ENCODE measurements around the gene OCA2.

The OCA2 gene

DNA sequence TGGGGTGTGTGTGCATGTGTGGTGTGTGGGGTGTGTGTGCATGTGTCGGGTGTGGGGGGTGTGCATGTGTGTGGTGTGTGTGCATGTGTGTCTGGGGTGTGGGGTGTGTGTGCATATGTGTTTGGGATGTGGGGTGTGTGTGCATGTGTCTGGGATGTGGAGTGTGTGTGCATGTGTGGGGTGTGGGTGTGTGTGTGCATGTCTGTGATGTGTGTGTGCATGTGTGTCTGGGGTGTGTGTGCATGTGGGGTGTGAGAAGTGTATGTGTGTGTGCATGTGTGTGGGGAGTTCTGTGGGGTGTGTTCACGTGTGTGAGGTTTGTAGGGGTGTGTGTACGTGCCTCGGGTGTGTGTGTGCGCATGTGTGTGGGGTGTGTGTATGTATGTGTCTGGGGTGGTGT, 6.7 kb upstream of the OCA2 start:
- Histone ChIP-seq H3K4me1 (ENCODE audit: control insufficient read depth, insufficient read depth, low read length, poor library complexity, severe bottlenecking) (no peaks in the 10 kb centered on the region), H3K27ac (ENCODE audit: insufficient read depth, low read length, poor library complexity, severe bottlenecking) (no peak overlapping the region), H3K27me3 (replicated peaks; ENCODE audit: control insufficient read depth, insufficient read depth, low read length, poor library complexity, severe bottlenecking) (no peaks in the 10 kb centered on the region), H3K9me3 (ENCODE audit: control insufficient read depth, low read length) (no peaks in the 10 kb centered on the region), H3K4me3 (ENCODE audit: insufficient read depth, low read depth, low read length, poor library complexity, severe bottlenecking) (no peak overlapping the region), H3K36me3 (ENCODE audit: control insufficient read depth, insufficient read depth, low read length) (no peaks in the 10 kb centered on the region)
- DNase-seq, result no peak

GRCh38 chr15:28105224-28105791, 6.2 kb upstream of the OCA2 start:
- Histone ChIP-seq H3K36me3 (ENCODE audit: control insufficient read depth, insufficient read depth, low read length) (no peaks in the 10 kb centered on the region), H3K27ac (ENCODE audit: insufficient read depth, low read length, poor library complexity, severe bottlenecking) (no peak overlapping the region), H3K4me1 (ENCODE audit: control insufficient read depth, insufficient read depth, low read length, poor library complexity, severe bottlenecking) (no peaks in the 10 kb centered on the region), H3K9me3 (ENCODE audit: control insufficient read depth, low read length) (no peaks in the 10 kb centered on the region), H3K4me3 (ENCODE audit: insufficient read depth, low read depth, low read length, poor library complexity, severe bottlenecking) (no peak overlapping the region), H3K27me3 (replicated peaks; ENCODE audit: control insufficient read depth, insufficient read depth, low read length, poor library complexity, severe bottlenecking) (no peaks in the 10 kb centered on the region)
- DNase-seq, result no peak

- H3K27ac ChIP-seq (ENCODE audit: insufficient read depth, low read length, poor library complexity, severe bottlenecking), result no peak overlapping the region
- no peaks in the 10 kb centered on the region for H3K9me3 ChIP-seq (ENCODE audit: control insufficient read depth, low read length)
- no peak for DNase-seq
- no peak overlapping the region for H3K4me3 ChIP-seq (ENCODE audit: insufficient read depth, low read depth, low read length, poor library complexity, severe bottlenecking)
- no peaks in the 10 kb centered on the region for H3K27me3 ChIP-seq (replicated peaks; ENCODE audit: control insufficient read depth, insufficient read depth, low read length, poor library complexity, severe bottlenecking)
- peaks cover 3% of the 10 kb centered on the region for H3K4me1 ChIP-seq (ENCODE audit: control insufficient read depth, insufficient read depth, low read length, poor library complexity, severe bottlenecking)
- H3K36me3 ChIP-seq (ENCODE audit: control insufficient read depth, insufficient read depth, low read length), result no peaks in the 10 kb centered on the region
Observed at GRCh38 chr15:28104326-28104725, 5.2 kb upstream of the OCA2 start.

DNA sequence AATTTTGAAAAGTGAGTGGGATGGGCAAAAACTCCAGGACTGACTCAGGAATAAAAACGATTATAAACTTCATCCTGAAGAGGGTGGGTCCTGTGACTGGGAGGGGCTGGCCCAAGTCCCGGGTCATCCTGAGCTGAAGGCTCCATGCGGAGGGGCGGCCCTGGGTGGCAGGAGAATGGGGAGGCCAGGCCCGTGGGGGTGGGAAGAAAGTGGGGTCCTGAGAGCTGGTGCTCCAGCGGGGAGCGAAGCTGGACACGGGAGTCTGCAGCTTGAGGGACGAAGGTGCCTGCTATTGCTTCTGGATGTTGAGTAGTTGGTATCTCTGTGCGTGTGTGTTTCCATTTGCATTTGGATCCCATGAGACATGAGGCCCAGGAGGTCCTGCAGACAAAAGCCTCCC, 4.7 kb upstream of the OCA2 start:
- Histone ChIP-seq H3K4me3 (ENCODE audit: insufficient read depth, low read depth, low read length, poor library complexity, severe bottlenecking) (no peak overlapping the region), H3K27me3 (replicated peaks; ENCODE audit: control insufficient read depth, insufficient read depth, low read length, poor library complexity, severe bottlenecking) (no peaks in the 10 kb centered on the region), H3K9me3 (ENCODE audit: control insufficient read depth, low read length) (no peaks in the 10 kb centered on the region), H3K27ac (ENCODE audit: insufficient read depth, low read length, poor library complexity, severe bottlenecking) (no peak overlapping the region), H3K4me1 (ENCODE audit: control insufficient read depth, insufficient read depth, low read length, poor library complexity, severe bottlenecking) (peaks cover 8% of the 10 kb centered on the region), H3K36me3 (ENCODE audit: control insufficient read depth, insufficient read depth, low read length) (no peaks in the 10 kb centered on the region)
- DNase-seq, result no peak

DNA sequence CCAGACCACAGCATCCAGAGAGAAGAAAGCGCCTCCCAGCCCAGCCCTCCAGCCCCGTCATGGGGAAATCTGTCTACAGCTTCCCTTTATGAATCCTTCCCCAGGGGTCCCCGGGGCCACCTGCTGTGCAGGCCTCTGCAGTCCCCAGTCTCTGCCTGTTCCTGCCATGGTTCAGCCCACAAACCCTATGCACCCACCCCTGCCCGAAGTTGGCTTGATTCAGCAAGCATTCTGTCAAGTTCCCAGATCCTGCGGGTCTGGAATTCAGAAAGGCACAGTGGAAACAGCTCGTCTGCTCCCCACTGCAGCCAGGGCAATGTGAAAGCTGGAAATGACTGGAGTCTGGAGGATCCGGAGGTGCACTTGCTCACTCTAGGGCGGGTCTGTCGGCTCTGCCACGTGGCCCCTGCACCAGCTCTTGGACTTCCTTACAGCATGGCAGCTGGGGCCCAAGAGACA, 2.9 kb upstream of the OCA2 start:
- H3K27me3 ChIP-seq (replicated peaks; ENCODE audit: control insufficient read depth, insufficient read depth, low read length, poor library complexity, severe bottlenecking), result peaks cover 10% of the 10 kb centered on the region
- no peak overlapping the region for H3K4me3 ChIP-seq (ENCODE audit: insufficient read depth, low read depth, low read length, poor library complexity, severe bottlenecking)
- H3K9me3 ChIP-seq (ENCODE audit: control insufficient read depth, low read length), result no peaks in the 10 kb centered on the region
- H3K4me1 ChIP-seq (ENCODE audit: control insufficient read depth, insufficient read depth, low read length, poor library complexity, severe bottlenecking), result peaks cover 16% of the 10 kb centered on the region
- DNase-seq, result no peak
- no peak overlapping the region for H3K27ac ChIP-seq (ENCODE audit: insufficient read depth, low read length, poor library complexity, severe bottlenecking)
- H3K36me3 ChIP-seq (ENCODE audit: control insufficient read depth, insufficient read depth, low read length), result no peaks in the 10 kb centered on the region

DNA sequence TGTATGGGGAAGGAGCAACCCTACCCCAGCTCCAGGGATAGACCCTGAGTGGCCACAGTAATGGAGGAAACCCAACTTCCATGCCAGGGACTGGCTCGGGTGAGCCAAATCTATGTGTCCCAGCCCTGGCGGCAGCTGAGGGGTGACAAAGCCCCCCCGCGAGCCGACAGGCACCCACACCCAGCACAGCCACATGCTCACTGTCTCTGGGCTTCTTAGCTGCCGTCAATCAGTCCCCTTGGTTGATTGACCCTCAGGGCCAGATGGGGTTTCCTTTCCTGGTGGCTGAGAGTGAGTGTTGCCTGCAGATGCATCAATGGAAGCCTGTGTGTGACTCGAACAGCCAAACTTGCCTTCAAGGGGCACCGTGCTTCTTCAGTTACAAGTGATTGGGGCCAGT, 2.1 kb upstream of the OCA2 start:
- no peaks in the 10 kb centered on the region for H3K36me3 ChIP-seq (ENCODE audit: control insufficient read depth, insufficient read depth, low read length)
- H3K27me3 ChIP-seq (replicated peaks; ENCODE audit: control insufficient read depth, insufficient read depth, low read length, poor library complexity, severe bottlenecking), result peaks cover 18% of the 10 kb centered on the region
- H3K9me3 ChIP-seq (ENCODE audit: control insufficient read depth, low read length), result no peaks in the 10 kb centered on the region
- no peak overlapping the region for H3K27ac ChIP-seq (ENCODE audit: insufficient read depth, low read length, poor library complexity, severe bottlenecking)
- peaks cover 22% of the 10 kb centered on the region for H3K4me1 ChIP-seq (ENCODE audit: control insufficient read depth, insufficient read depth, low read length, poor library complexity, severe bottlenecking)
- H3K4me3 ChIP-seq (ENCODE audit: insufficient read depth, low read depth, low read length, poor library complexity, severe bottlenecking), result no peak overlapping the region
- no peak for DNase-seq

DNA sequence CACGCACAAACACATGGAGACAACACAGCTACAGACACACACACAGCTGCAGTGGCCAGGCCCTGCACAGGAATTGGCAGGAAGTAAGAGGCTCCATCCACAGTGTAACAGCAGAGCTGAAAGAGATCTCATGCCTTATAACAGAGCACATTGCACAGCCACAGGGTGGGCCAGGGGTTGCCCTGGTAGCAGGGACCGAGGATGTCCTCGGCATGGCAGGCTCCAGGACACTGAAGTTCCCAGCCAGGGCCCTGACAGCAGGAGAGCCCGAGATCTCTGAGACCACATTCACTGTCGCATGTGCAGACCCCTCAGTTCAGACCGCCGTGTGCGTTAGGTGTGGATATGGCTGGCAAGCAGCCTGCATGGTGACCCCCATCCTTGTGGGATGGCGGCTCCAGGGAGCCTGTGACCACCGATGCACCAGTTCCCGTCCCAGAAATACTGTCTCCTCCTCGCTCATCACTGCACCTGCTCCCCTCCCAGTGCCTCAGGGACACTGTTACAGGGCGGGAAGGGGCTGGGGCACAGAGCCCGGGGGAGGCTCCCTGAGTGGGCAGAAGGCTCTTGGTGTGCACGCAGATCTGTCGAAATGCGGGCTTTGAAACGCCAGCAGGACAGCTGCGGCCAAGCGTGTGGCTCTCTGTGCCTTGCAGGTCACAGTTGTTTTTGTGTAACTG, 1.5 kb upstream of the OCA2 start:
- Histone ChIP-seq H3K4me1 (ENCODE audit: control insufficient read depth, insufficient read depth, low read length, poor library complexity, severe bottlenecking) (peaks cover 26% of the 10 kb centered on the region), H3K4me3 (ENCODE audit: insufficient read depth, low read depth, low read length, poor library complexity, severe bottlenecking) (no peak overlapping the region), H3K27me3 (replicated peaks; ENCODE audit: control insufficient read depth, insufficient read depth, low read length, poor library complexity, severe bottlenecking) (peaks cover 23% of the 10 kb centered on the region), H3K27ac (ENCODE audit: insufficient read depth, low read length, poor library complexity, severe bottlenecking) (no peak overlapping the region), H3K36me3 (ENCODE audit: control insufficient read depth, insufficient read depth, low read length) (no peaks in the 10 kb centered on the region), H3K9me3 (ENCODE audit: control insufficient read depth, low read length) (no peaks in the 10 kb centered on the region)
- DNase-seq, result no peak

- Histone ChIP-seq H3K36me3 (ENCODE audit: control insufficient read depth, insufficient read depth, low read length) (no peaks in the 10 kb centered on the region), H3K27me3 (replicated peaks; ENCODE audit: control insufficient read depth, insufficient read depth, low read length, poor library complexity, severe bottlenecking) (peaks cover 28% of the 10 kb centered on the region), H3K4me1 (ENCODE audit: control insufficient read depth, insufficient read depth, low read length, poor library complexity, severe bottlenecking) (peaks cover 37% of the 10 kb centered on the region), H3K9me3 (ENCODE audit: control insufficient read depth, low read length) (no peaks in the 10 kb centered on the region), H3K27ac (ENCODE audit: insufficient read depth, low read length, poor library complexity, severe bottlenecking) (no peak overlapping the region), H3K4me3 (ENCODE audit: insufficient read depth, low read depth, low read length, poor library complexity, severe bottlenecking) (no peak overlapping the region)
- DNase-seq, result no peak
Observed at GRCh38 chr15:28099555-28100140, 533 bp upstream of the OCA2 start.

DNA sequence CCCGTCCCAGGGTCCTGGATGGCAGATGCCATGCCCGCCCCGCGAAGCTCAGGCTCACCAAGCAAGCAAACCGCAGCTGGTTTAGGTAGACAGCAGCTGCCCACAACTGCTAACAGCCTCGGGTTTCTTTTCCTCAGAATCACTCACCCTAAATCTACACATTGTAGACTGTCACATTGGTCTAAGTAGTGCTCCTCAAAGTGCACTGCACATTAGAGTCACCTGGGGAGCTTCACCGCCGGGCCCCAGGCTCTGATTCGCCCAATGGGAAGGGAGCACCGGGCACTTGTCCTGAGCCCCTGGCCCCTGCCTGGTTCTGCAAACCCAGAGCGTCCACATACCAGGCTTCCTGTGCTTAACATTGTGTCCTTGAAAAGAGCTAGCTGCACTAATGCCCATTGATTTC, 752 bp downstream of the OCA2 start:
- H3K27me3 ChIP-seq (replicated peaks; ENCODE audit: control insufficient read depth, insufficient read depth, low read length, poor library complexity, severe bottlenecking), result peaks cover 40% of the 10 kb centered on the region
- no peaks in the 10 kb centered on the region for H3K36me3 ChIP-seq (ENCODE audit: control insufficient read depth, insufficient read depth, low read length)
- peaks cover 42% of the 10 kb centered on the region for H3K4me1 ChIP-seq (ENCODE audit: control insufficient read depth, insufficient read depth, low read length, poor library complexity, severe bottlenecking)
- H3K4me3 ChIP-seq (ENCODE audit: insufficient read depth, low read depth, low read length, poor library complexity, severe bottlenecking), result no peak overlapping the region
- no peaks in the 10 kb centered on the region for H3K9me3 ChIP-seq (ENCODE audit: control insufficient read depth, low read length)
- no peak for DNase-seq
- H3K27ac ChIP-seq (ENCODE audit: insufficient read depth, low read length, poor library complexity, severe bottlenecking), result no peak overlapping the region

DNA sequence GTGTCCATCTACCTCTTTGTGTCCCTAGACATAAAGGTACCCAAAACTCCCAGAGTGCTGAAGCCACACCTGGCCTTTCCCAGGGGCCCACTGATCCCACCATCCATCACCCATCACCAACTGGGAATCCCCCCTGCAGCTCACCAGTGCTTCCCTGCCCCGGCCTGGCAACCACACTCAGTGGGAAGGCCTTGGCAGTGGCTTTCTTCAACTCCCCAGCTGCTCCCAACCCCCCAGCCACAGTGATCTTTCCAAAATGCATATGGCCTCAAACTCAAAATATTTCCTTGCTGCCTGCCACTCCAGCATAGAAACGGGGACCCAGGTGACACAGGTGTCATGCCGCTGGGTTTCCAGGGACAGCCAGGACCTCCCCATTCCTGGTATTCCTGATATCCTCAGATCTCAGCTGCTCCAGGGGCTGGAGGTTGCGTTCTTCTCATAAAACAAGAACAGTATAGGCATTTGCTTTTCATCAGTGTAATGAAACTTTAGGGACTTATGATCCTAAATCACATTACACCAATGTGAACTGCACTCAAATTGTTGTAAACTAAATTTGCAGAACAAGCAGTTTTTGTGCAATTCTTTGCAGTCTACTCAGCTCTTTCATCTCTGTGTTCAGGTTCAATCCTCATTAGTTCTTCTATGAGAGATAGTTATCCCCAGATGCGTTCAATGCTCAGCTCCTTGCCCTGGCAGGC, 1.3 kb downstream of the OCA2 start:
- Histone ChIP-seq H3K36me3 (ENCODE audit: control insufficient read depth, insufficient read depth, low read length) (no peaks in the 10 kb centered on the region), H3K9me3 (ENCODE audit: control insufficient read depth, low read length) (no peaks in the 10 kb centered on the region), H3K4me1 (ENCODE audit: control insufficient read depth, insufficient read depth, low read length, poor library complexity, severe bottlenecking) (peaks cover 42% of the 10 kb centered on the region), H3K27me3 (replicated peaks; ENCODE audit: control insufficient read depth, insufficient read depth, low read length, poor library complexity, severe bottlenecking) (peaks cover 40% of the 10 kb centered on the region), H3K27ac (ENCODE audit: insufficient read depth, low read length, poor library complexity, severe bottlenecking) (no peak overlapping the region), H3K4me3 (ENCODE audit: insufficient read depth, low read depth, low read length, poor library complexity, severe bottlenecking) (no peak overlapping the region)
- no peak for DNase-seq
